Stimulated activated naive CD4-positive, alpha-beta T cell (primary cell): Measurements from ENCODE around the gene MAP9.
"Not testable (repeated sequence)": the region's sequence is repeated elsewhere in the genome, so short reads cannot be mapped to it uniquely, and the experiment has no call there.

Experiments used
- DNase-seq, 6 experiments: peaks; one replicate each; lab custom pipeline; 2025; lab: John Stamatoyannopoulos, UW

Gene MAP9

GRCh38 chr4:155342142-155342541 lies 34.6 kb downstream of the MAP9 start:
- no peak for DNase-seq

- DNase-seq, result no peak
Observed at GRCh38 chr4:155339999-155340398, 36.8 kb downstream of the MAP9 start.

- no peak for DNase-seq
Observed at GRCh38 chr4:155339588-155339987, 37.2 kb downstream of the MAP9 start.

GRCh38 chr4:155338196-155338595 lies 38.6 kb downstream of the MAP9 start:
- DNase-seq, result no peak

GRCh38 chr4:155336242-155336641 lies 40.5 kb downstream of the MAP9 start:
- no peak for DNase-seq

- no peak for DNase-seq
Observed at GRCh38 chr4:155331478-155331877, 45.3 kb downstream of the MAP9 start.

GRCh38 chr4:155322782-155323181 lies 54.0 kb downstream of the MAP9 start:
- DNase-seq, result no peak

GRCh38 chr4:155321006-155321405 lies 55.8 kb downstream of the MAP9 start:
- DNase-seq, result no peak

GRCh38 chr4:155319516-155319915 lies 57.2 kb downstream of the MAP9 start:
- DNase-seq, result no peak

GRCh38 chr4:155312027-155312426 lies 64.7 kb downstream of the MAP9 start:
- DNase-seq, result not testable (repeated sequence)

GRCh38 chr4:155307731-155308277 lies 69.0 kb downstream of the MAP9 start:
- DNase-seq, result no peak

GRCh38 chr4:155305619-155306018 lies 71.1 kb downstream of the MAP9 start:
- DNase-seq, result no peak

GRCh38 chr4:155304375-155304774 lies 72.4 kb downstream of the MAP9 start:
- DNase-seq, result no peak

GRCh38 chr4:155299103-155299502 lies 77.7 kb downstream of the MAP9 start:
- DNase-seq, result no peak
